Chondrocyte (in vitro differentiated cells): ENCODE results near the gene CPTP. TPM values are rescaled to one million over a fixed set of nuclear protein-coding genes. Genes with fewer than 3 reads are reported as not detected.

Source experiments
- DNase-seq: peaks from one replicate; pipeline ENCODE4 v3.0.0; 2021; ENCODE audit warnings: mixed read lengths, low spot score
- H3K27ac Mint-ChIP-seq: one replicate; pipeline ENCODE4 v1.8.0; 2021; ENCODE audit warnings: mild to moderate bottlenecking, moderate library complexity, mixed read lengths; ENCODE audit not compliant: unreplicated experiment
- H3K27me3 Mint-ChIP-seq: 2 replicates; pipeline ENCODE4 v1.8.0; 2021; ENCODE audit warnings: low read depth, mixed read lengths
- H3K36me3 Mint-ChIP-seq: 2 replicates; pipeline ENCODE4 v1.8.0; 2021; ENCODE audit warnings: low read depth, mixed read lengths
- H3K4me1 Mint-ChIP-seq: 2 replicates; pipeline ENCODE4 v1.8.0; 2021; ENCODE audit warnings: low read depth, mild to moderate bottlenecking, mixed read lengths
- H3K4me3 Mint-ChIP-seq: one replicate; pipeline ENCODE4 v1.8.0; 2021; ENCODE audit warnings: mild to moderate bottlenecking, moderate library complexity, mixed read lengths; ENCODE audit not compliant: unreplicated experiment
- H3K9me3 Mint-ChIP-seq: 2 replicates; pipeline ENCODE4 v1.8.0; 2021; ENCODE audit warnings: low read depth, mixed read lengths
- total RNA-seq: library from RNA; stranded (reverse); gene quantifications from 3 replicates; pipeline ENCODE4 v1.2.1, GENCODE V29; 2021
- TF ChIP-seq, protein P1 (sequence below): fragments of 200-600 bp; sonication (generic); IDR thresholded peaks from 2 replicates; pipeline ENCODE4 v1.5.0; 2021; ENCODE audit warnings: antibody characterized with exemption, mild to moderate bottlenecking, moderate library complexity

The CPTP gene
- total RNA-seq, 1 donor from 2014 or later = 23.1 TPM

DNA sequence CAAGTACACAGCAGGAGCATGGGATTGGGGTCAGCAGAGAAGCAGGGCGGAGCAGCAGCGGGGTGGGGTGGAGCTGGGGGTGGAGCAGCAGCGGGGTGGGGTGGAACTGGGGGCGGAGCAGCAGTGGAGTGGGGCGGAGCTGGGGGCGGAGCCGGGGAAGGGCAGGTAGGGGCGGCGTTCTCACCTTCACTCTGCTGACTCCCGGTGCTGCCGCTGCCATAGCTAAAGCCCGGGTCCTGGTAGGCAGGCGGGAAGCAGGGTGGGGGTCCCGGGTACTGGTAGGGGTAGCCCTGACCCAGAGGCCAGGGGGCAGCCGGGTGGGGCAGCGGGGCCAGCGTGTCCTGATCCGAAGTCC lies 13.2 kb downstream of the CPTP start:
- no peak overlapping the region for H3K4me3 Mint-ChIP-seq
- H3K27me3 Mint-ChIP-seq = no peaks in the 10 kb centered on the region
- H3K36me3 Mint-ChIP-seq = peaks cover 3% of the 10 kb centered on the region
- H3K4me1 Mint-ChIP-seq = no peaks in the 10 kb centered on the region
- TF ChIP-seq, protein P1, sequence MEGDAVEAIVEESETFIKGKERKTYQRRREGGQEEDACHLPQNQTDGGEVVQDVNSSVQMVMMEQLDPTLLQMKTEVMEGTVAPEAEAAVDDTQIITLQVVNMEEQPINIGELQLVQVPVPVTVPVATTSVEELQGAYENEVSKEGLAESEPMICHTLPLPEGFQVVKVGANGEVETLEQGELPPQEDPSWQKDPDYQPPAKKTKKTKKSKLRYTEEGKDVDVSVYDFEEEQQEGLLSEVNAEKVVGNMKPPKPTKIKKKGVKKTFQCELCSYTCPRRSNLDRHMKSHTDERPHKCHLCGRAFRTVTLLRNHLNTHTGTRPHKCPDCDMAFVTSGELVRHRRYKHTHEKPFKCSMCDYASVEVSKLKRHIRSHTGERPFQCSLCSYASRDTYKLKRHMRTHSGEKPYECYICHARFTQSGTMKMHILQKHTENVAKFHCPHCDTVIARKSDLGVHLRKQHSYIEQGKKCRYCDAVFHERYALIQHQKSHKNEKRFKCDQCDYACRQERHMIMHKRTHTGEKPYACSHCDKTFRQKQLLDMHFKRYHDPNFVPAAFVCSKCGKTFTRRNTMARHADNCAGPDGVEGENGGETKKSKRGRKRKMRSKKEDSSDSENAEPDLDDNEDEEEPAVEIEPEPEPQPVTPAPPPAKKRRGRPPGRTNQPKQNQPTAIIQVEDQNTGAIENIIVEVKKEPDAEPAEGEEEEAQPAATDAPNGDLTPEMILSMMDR = no peak
- no peaks in the 10 kb centered on the region for H3K9me3 Mint-ChIP-seq
- no peak for DNase-seq
- no peak overlapping the region for H3K27ac Mint-ChIP-seq

DNA sequence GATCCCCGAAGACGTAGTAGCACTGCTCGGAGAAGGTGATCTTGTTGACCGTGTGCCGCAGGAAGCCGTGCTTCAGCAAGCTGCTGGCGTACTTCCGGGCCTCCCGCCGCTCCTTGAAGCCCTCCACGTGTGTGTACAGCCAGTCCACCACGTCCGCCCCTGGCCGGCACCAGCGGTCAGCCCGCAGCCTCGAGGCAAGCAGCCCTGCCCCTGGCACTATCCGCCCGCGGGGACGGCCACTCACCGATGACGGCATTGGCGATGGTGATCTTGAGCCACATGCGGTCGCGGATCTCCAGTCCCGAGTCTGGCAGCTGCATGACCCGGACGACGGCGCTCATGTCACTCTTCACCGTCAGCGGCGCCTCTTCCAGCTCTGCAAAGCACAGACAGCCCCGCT lies 13.7 kb downstream of the CPTP start:
- Mint-ChIP-seq H3K27ac (no peak overlapping the region), H3K4me1 (no peaks in the 10 kb centered on the region), H3K9me3 (no peaks in the 10 kb centered on the region), H3K36me3 (peaks cover 3% of the 10 kb centered on the region), H3K27me3 (no peaks in the 10 kb centered on the region), H3K4me3 (no peak overlapping the region)
- no peak for DNase-seq
- TF ChIP-seq, protein P1 = no peak

DNA sequence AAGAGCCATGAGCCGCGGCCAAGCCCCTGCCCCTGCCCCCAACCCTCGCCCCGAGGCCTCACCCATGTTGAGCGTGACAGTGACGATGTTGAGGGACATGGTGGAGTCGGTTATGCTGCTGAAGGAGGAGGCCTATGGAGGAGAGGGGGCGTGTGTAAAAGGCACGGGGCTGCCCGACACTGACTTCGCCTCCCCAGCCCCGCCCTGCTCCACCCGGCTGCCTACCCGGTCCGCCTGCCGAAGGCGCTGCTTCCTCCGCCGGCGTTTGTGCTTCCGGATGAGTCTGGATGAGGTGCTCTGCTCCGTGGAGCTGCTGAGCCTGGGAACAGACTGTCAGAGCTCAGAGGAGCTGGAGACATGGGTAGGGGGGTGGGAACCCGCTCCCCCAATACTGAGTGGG lies 15.6 kb downstream of the CPTP start:
- Mint-ChIP-seq H3K27ac (no peak overlapping the region), H3K9me3 (no peaks in the 10 kb centered on the region), H3K36me3 (peaks cover 3% of the 10 kb centered on the region), H3K27me3 (no peaks in the 10 kb centered on the region), H3K4me3 (no peak overlapping the region), H3K4me1 (peaks cover 5% of the 10 kb centered on the region)
- no peak for DNase-seq
- TF ChIP-seq, protein P1 = no peak

DNA sequence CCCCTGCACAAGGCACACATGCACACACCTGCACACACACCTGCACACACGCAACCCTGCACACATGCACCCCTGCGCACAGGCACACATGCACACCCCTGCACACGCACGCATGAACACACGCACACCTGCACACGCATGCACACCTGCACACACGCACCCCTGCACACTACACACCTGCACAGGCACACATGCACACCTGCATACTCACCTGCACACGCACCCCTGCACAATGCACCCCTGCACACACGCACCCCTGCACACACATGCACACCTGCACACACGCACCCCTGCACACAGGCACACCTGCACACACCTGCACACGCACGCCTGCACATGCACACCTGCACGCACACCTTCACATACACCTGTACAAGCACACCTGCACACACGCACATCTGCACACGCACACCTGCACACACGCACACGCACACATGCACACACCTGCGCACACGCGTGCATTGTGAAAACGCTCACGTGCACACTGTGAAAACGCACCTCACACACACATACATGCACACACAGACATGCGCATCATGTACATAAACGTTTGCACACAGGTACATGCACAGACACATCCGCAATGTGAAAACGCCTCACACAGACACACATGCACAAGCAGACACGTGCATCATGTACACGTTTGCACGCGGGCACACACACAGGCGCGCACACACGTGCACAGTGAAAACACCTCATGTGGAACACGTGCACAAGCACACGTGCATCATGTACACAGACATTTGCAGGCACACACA lies 16.4 kb downstream of the CPTP start:
- Mint-ChIP-seq H3K36me3 (peaks cover 3% of the 10 kb centered on the region), H3K27me3 (no peaks in the 10 kb centered on the region), H3K4me1 (peaks cover 7% of the 10 kb centered on the region), H3K9me3 (no peaks in the 10 kb centered on the region), H3K27ac (no peak overlapping the region), H3K4me3 (no peak overlapping the region)
- DNase-seq = no peak
- TF ChIP-seq, protein P1 = no peak

DNA sequence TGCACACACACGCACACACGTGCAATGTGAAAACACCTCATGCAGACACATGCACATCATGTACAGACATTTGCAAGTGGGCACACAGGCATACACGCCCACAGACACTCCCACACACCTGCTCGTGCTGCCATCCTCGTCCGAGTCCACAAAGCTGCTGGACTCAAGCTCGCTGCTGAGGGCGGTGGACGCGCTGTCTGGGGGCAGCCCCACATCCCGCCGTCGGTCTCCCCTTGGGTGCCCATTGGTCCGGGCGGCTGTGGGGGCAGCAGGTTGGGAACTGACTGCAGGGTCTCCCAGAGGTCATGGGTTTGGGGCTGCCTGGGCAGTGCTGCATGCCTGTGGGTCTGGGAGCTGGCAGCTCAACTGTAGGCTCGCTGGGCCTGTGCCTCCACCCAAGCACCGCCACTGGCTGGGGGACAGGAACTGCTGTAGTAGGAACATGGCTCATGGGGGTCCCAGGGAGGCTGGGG lies 17.0 kb downstream of the CPTP start:
- no peak for DNase-seq
- Mint-ChIP-seq H3K4me1 (peaks cover 12% of the 10 kb centered on the region), H3K27me3 (no peaks in the 10 kb centered on the region), H3K27ac (no peak overlapping the region), H3K4me3 (no peak overlapping the region), H3K36me3 (peaks cover 3% of the 10 kb centered on the region), H3K9me3 (no peaks in the 10 kb centered on the region)
- TF ChIP-seq, protein P1 = no peak
